Measurements from ENCODE around the gene TYW3. TPM values are rescaled to one million over a fixed set of nuclear protein-coding genes. Genes with fewer than 3 reads are reported as not detected.

The TYW3 gene
- total RNA-seq, 1 donor from 2014 or later = 11.4 TPM

- no peak for DNase-seq (ENCODE audit: low read depth)
- TF ChIP-seq, protein P1, sequence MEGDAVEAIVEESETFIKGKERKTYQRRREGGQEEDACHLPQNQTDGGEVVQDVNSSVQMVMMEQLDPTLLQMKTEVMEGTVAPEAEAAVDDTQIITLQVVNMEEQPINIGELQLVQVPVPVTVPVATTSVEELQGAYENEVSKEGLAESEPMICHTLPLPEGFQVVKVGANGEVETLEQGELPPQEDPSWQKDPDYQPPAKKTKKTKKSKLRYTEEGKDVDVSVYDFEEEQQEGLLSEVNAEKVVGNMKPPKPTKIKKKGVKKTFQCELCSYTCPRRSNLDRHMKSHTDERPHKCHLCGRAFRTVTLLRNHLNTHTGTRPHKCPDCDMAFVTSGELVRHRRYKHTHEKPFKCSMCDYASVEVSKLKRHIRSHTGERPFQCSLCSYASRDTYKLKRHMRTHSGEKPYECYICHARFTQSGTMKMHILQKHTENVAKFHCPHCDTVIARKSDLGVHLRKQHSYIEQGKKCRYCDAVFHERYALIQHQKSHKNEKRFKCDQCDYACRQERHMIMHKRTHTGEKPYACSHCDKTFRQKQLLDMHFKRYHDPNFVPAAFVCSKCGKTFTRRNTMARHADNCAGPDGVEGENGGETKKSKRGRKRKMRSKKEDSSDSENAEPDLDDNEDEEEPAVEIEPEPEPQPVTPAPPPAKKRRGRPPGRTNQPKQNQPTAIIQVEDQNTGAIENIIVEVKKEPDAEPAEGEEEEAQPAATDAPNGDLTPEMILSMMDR (conservative IDR thresholded peaks at IDR 0.05; ENCODE audit: low read depth, low read length) = no peak
These were observed 47.6 kb downstream of the TYW3 start for GRCh38 chr1:74780594-74780993.

GRCh38 chr1:74785944-74786343 lies 53.0 kb downstream of the TYW3 start:
- TF ChIP-seq, protein P1 (conservative IDR thresholded peaks at IDR 0.05; ENCODE audit: low read depth, low read length) = no peak
- H3K4me3 ChIP-seq (ENCODE audit: low read depth, low read length) = no peak overlapping the region
- no peak for DNase-seq (ENCODE audit: low read depth)

More at GRCh38 chr1:74780594-74780993, 47.6 kb downstream of the TYW3 start:
- no peak overlapping the region for H3K4me3 ChIP-seq (ENCODE audit: low read depth, low read length)

GRCh38 chr1:74790453-74790852 lies 57.5 kb downstream of the TYW3 start:
- peak; percentile 39 for DNase-seq (ENCODE audit: low read depth)
- no peak overlapping the region for H3K4me3 ChIP-seq (ENCODE audit: low read depth, low read length)
- TF ChIP-seq, protein P1 (conservative IDR thresholded peaks at IDR 0.05; ENCODE audit: low read depth, low read length) = no peak

DNA sequence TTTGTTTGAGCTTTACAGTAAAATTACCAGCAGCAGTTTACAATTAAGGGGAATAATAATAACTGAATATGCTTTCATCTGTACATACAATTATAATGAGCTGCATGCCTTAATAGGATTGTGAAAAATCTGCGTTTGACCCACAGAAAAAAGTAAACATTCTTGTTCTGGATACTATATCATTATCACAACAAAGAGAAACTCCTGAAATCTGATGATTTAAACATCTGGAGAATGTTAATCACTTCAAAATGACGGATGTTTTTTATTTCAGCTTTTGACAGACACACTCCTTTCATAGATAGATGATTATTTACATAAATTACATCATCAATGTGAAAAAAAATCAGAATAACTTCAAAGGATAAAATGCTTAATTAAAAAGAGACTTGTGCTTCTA lies 58.5 kb downstream of the TYW3 start:
- TF ChIP-seq, protein P1 (conservative IDR thresholded peaks at IDR 0.05; ENCODE audit: low read depth, low read length) = no peak
- no peak for DNase-seq (ENCODE audit: low read depth)
- H3K4me3 ChIP-seq (ENCODE audit: low read depth, low read length) = no peak overlapping the region

DNA sequence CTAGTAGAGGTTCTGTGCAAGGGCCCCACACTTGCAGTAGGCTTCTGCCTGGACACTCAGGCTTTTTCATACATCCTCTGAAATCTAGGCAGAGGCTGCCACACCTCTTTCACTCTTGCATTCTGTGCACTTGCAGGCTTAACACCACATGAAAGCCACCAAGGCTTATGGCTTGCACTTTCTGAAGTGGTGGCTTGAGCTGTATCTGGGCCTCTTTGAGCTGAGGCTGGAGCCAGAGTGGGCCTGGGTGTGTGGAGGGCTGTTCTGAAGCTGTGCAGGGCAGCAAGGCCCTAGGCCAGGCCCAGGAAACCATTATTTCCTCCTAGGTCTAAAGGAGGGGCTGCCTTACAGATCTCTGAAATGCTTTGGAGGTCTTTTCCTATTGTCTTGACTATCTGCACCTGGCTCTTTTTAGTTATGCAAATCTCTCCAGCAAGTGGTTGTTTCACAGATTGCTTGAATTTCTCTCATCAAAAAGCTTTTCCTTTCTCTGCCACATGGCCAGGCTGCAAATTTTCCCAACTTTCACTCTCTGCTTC lies 66.2 kb downstream of the TYW3 start:
- H3K4me3 ChIP-seq (ENCODE audit: low read depth, low read length) = no peak overlapping the region
- DNase-seq (ENCODE audit: low read depth) = no peak
- TF ChIP-seq, protein P1 (conservative IDR thresholded peaks at IDR 0.05; ENCODE audit: low read depth, low read length) = no peak

DNA sequence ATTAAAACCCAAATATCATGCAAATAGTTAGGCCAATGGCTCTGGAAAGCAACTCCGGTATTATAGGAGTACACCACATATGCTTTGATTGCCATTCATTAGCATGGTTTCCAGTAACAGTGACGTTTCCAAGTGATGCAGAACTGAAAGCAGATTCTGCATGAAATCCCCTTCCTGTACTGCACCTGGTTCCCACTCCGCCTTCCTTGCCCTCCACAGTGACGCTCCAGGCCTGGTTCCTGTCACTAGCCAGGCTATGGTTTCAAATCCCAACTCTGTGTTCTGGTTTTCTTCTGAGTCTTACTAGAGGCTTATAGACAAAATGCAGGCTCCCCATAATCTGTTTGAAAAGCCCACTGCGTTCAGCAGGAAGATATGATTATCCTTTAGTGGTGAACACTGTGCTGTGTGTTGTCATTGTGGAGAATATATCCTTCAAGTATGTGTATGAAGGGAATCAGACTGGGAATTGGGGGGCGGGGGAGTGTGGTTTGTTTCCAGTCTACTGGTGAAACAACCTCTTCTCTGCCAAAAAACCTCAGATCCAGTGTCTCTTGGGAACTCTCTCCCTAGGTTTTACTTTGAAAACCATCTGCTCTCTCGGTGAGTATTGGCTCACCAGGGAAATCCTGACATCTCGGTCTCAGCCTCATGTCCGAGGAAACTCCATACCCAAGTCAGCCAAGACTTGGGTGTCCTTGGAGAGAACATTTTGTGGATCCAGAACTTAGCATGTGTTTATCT lies 78.7 kb downstream of the TYW3 start:
- TF ChIP-seq, protein P1 (conservative IDR thresholded peaks at IDR 0.05; ENCODE audit: low read depth, low read length) = no peak
- no peak for DNase-seq (ENCODE audit: low read depth)
- H3K4me3 ChIP-seq (ENCODE audit: low read depth, low read length) = no peak overlapping the region

- TF ChIP-seq, protein P1 (conservative IDR thresholded peaks at IDR 0.05; ENCODE audit: low read depth, low read length) = no peak
- H3K4me3 ChIP-seq (ENCODE audit: low read depth, low read length) = no peak overlapping the region
- DNase-seq (ENCODE audit: low read depth) = no peak
These were observed 79.2 kb downstream of the TYW3 start for GRCh38 chr1:74812180-74812541.

Data from epithelial cell of proximal tubule (primary cell).